Left lung (tissue), 10 donors: ENCODE measurements around the gene PHOX2A. TPM values are rescaled to one million over a fixed set of nuclear protein-coding genes. Genes with fewer than 3 reads are reported as not detected.

Experiments
- ATAC-seq: fragments of 200-7000 bp; cut with Tn5 transposase; one replicate; pipeline ENCODE4 v1.9.1; 2020; ENCODE audit warnings: moderate library complexity
- DNase-seq, 4 donors: peaks; one replicate each; pipeline ENCODE4 v3.0.0-alpha.2; 2013 to 2020
- H3K27ac ChIP-seq, 2 donors: fragments of 200-600 bp; sonication (generic) in 1 of 2; one replicate each; pipeline versions ENCODE4 v1.5.0 to v1.8.0; 2020 to 2021
- H3K27me3 ChIP-seq, 2 donors: fragments of 200-600 bp; sonication (generic) in 1 of 2; one replicate each; pipeline versions ENCODE4 v1.5.0 to v1.8.0; 2020 to 2021
- H3K36me3 ChIP-seq, 2 donors: fragments of 200-600 bp; sonication (generic) in 1 of 2; one replicate each; pipeline versions ENCODE4 v1.5.0 to v1.8.0; 2020 to 2021
- H3K4me1 ChIP-seq, 2 donors: fragments of 200-600 bp; one replicate each; pipeline ENCODE4 v1.8.0; 2021
- H3K4me3 ChIP-seq, 2 donors: fragments of 200-600 bp; sonication (generic) in 1 of 2; one replicate each; pipeline versions ENCODE4 v1.5.0 to v1.8.0; 2020 to 2021; ENCODE audit warnings: mild to moderate bottlenecking in 1 of 2
- H3K9me3 ChIP-seq, 2 donors: fragments of 200-600 bp; sonication (generic) in 1 of 2; one replicate each; pipeline versions ENCODE4 v1.5.0 to v1.8.0; 2020 to 2021
- intact Hi-C, 2 donors: fragments of 100-400 bp; cut with DNase I; formaldehyde crosslinking; loops; one replicate each; pipeline versions ENCODE4 v1.11.2 to v1.14.2; 2022
- polyA plus RNA-seq, 6 donors: library from polyadenylated mRNA; unstranded; fragments of 120-200 nt; gene quantifications; one replicate each; pipeline ENCODE4 v1.2.1, GENCODE V29; 2013; ENCODE audit not compliant: insufficient read length in 6 of 6
- total RNA-seq, 2 donors: library from RNA; stranded (reverse); fragmentation: NEBNext Ultra II Directional; extraction: Animal tissue kit (Norgen Biotek cat#: 25700); gene quantifications; one replicate each; pipeline ENCODE4 v1.2.1, GENCODE V29; 2021
- TF ChIP-seq, protein P1 (sequence below), 2 donors: fragments of 200-600 bp; sonication (generic) in 1 of 2; IDR thresholded peaks; one replicate each; pipeline versions ENCODE4 v1.5.0 to v1.8.0; 2021; ENCODE audit warnings: antibody characterized with exemption in 2 of 2
- donor health status: DM: no; HTN: yes; CAD: no.
- donor health status: DM: no; HTN: no; CAD: no.

The PHOX2A gene
- total and polyA plus RNA-seq, 8 donors = not detected

DNA sequence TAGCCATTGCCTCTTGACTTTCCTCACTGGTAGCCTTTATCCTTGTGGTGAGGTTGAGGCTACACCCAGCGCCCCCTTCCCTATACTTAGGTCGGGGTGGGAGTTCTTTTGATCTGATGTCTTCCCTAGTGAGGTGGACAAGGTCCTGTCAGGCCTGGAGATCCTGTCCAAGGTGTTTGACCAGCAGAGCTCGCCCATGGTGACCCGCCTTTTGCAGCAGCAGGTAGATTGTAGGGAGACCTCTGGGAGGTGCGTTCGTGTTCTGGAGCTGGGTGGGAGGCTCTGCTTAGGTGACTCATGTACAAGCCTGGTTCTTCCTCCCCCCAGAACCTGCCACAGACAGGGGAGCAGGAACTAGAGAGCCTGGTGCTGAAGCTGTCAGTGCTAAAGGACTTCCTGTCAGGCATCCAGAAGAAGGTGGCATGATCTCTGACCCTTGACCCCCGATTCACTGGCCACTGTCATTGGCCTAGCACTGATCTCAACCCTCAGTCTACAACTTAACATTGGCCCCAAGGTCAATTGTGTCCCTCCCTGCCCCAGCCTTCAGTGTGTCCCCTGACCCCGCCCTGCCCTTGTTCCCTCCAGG lies 14.5 kb downstream of the PHOX2A start:
- TF ChIP-seq, protein P1, sequence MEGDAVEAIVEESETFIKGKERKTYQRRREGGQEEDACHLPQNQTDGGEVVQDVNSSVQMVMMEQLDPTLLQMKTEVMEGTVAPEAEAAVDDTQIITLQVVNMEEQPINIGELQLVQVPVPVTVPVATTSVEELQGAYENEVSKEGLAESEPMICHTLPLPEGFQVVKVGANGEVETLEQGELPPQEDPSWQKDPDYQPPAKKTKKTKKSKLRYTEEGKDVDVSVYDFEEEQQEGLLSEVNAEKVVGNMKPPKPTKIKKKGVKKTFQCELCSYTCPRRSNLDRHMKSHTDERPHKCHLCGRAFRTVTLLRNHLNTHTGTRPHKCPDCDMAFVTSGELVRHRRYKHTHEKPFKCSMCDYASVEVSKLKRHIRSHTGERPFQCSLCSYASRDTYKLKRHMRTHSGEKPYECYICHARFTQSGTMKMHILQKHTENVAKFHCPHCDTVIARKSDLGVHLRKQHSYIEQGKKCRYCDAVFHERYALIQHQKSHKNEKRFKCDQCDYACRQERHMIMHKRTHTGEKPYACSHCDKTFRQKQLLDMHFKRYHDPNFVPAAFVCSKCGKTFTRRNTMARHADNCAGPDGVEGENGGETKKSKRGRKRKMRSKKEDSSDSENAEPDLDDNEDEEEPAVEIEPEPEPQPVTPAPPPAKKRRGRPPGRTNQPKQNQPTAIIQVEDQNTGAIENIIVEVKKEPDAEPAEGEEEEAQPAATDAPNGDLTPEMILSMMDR (IDR thresholded peaks at IDR 0.05) = no peak
- H3K9me3 ChIP-seq = no peaks in the 10 kb centered on the region
- H3K4me1 ChIP-seq = peaks cover 10 to 21% of the 10 kb centered on the region in 2 donors
- H3K27me3 ChIP-seq = no peaks in the 10 kb centered on the region
- H3K4me3 ChIP-seq = no peak overlapping the region
- DNase-seq = no peak
- H3K27ac ChIP-seq = no peak overlapping the region
- peaks cover 4 to 78% of the 10 kb centered on the region in 2 donors for H3K36me3 ChIP-seq
- ATAC-seq = no peak
- intact Hi-C loops = no loop called here

DNA sequence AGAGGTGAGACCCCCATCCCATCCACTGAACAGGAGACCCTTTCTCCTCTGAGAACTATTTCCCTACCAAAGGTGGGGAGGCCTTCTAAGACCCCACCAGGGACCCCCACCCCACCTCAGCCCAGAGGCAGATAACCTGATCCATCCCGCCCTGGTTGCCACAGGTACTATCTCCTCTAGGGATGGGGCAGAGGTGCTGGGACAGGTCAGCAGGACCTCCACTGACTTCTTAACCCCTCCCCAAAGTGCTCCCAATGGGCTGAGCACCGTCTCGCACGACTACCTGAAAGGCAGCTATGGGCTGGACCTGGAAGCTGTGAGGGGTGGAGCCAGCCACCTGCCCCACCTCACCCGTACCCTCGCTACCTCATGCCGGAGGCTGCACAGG lies 15.1 kb downstream of the PHOX2A start:
- intact Hi-C loops = no loop called here
- peaks cover 4 to 72% of the 10 kb centered on the region in 2 donors for H3K36me3 ChIP-seq
- no peak for DNase-seq
- TF ChIP-seq, protein P1 (IDR thresholded peaks at IDR 0.05) = no peak
- no peak overlapping the region for H3K27ac ChIP-seq
- H3K4me1 ChIP-seq = peaks cover 10 to 21% of the 10 kb centered on the region in 2 donors
- H3K4me3 ChIP-seq = no peak overlapping the region
- H3K9me3 ChIP-seq = no peaks in the 10 kb centered on the region
- H3K27me3 ChIP-seq = no peaks in the 10 kb centered on the region
- ATAC-seq = no peak

- H3K4me3 ChIP-seq = no peak overlapping the region
- intact Hi-C loops = no loop called here
- DNase-seq (no peak), ATAC-seq (no peak)
- H3K27ac ChIP-seq = no peak overlapping the region
- no peaks in the 10 kb centered on the region for H3K27me3 ChIP-seq
- no peaks in the 10 kb centered on the region for H3K9me3 ChIP-seq
- H3K4me1 ChIP-seq = peaks cover 10 to 21% of the 10 kb centered on the region in 2 donors
- TF ChIP-seq, protein P1 (IDR thresholded peaks at IDR 0.05) = no peak
- H3K36me3 ChIP-seq = peaks cover 4 to 67% of the 10 kb centered on the region in 2 donors
Observed at GRCh38 chr11:72228229-72228843, 15.6 kb downstream of the PHOX2A start.

DNA sequence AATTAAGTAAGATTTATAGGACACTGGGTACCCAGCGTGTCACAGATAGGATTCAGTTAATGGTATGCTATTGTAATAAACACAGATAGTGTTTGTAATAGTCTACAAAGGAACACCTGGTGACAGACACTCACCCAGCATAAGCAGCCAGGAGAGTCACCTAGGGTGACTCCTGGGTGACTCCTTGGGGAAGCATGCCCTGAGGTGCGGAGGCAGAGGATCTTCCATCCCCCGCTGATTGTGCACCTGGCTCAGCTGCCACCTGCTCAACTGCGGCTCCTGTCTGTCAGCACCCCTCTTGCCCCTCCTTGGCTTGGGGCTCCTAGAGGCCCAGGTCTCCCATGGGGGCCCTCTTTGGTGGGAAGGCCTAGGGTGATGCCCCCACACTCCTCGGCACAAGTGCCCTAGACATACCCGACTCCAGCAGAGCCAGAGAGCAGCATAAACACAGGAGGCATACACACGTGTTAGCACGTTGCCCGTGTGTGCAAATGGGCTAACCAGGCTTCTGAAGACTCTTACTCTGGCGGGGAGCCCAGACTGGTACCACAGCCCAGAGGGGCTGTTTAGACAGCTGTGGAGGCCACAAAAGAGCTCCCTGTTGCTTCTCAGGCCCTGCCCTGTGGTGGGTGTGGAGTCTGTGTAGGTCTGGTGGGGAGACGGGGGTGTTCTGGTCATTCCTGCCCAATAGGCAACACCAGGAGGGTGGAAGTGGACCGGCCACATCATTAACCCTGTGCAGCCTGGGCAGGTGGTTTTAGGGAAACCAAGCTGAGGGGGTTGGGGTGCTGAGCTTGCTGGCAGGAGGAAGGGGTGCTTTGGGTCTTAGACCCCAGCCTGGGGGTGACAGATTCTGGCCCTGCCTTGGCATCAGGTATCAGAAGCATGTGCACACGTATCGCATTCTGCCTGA lies 16.4 kb downstream of the PHOX2A start:
- H3K9me3 ChIP-seq = no peaks in the 10 kb centered on the region

More for the DNA sequence above, 16.4 kb downstream of the PHOX2A start:
- ATAC-seq = no peak
- peaks cover 10 to 25% of the 10 kb centered on the region in 2 donors for H3K4me1 ChIP-seq
- H3K4me3 ChIP-seq = no peak overlapping the region
- H3K27me3 ChIP-seq = no peaks in the 10 kb centered on the region
- TF ChIP-seq, protein P1 (IDR thresholded peaks at IDR 0.05) = no peak
- no peak for DNase-seq
- intact Hi-C loops = no loop called here
- H3K36me3 ChIP-seq = peaks cover 4 to 60% of the 10 kb centered on the region in 2 donors
- no peak overlapping the region for H3K27ac ChIP-seq
